HepG2 (cell line): ENCODE measurements around the gene MBD3L5.

Source experiments
- TOE1 ChIP-seq: sonication (generic); formaldehyde crosslinking; IDR thresholded peaks from 2 replicates; pipeline ENCODE4 v1.4.0; 2020; ENCODE audit warnings: mild to moderate bottlenecking, missing genetic modification reagents
- TF ChIP-seq, protein P1 (sequence below): sonication (generic); formaldehyde crosslinking; IDR thresholded peaks from 2 replicates; pipeline ENCODE4 v1.9.0; 2022; ENCODE audit warnings: missing genetic modification reagents, mild to moderate bottlenecking, borderline replicate concordance

GRCh38 chr19:7072541-7072940 is 42.2 kb downstream of the MBD3L5 start:
- TF ChIP-seq, protein P1, sequence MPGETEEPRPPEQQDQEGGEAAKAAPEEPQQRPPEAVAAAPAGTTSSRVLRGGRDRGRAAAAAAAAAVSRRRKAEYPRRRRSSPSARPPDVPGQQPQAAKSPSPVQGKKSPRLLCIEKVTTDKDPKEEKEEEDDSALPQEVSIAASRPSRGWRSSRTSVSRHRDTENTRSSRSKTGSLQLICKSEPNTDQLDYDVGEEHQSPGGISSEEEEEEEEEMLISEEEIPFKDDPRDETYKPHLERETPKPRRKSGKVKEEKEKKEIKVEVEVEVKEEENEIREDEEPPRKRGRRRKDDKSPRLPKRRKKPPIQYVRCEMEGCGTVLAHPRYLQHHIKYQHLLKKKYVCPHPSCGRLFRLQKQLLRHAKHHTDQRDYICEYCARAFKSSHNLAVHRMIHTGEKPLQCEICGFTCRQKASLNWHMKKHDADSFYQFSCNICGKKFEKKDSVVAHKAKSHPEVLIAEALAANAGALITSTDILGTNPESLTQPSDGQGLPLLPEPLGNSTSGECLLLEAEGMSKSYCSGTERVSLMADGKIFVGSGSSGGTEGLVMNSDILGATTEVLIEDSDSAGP: no peak
- TF ChIP-seq TOE1 (CRISPR knock-in tag): no peak
